ENCODE data around the gene TNFAIP8L1.

- no peak for TF ChIP-seq EZH2 (IDR thresholded peaks at IDR 0.05; ENCODE audit: borderline replicate concordance, low read length)
- TF ChIP-seq, protein P1, sequence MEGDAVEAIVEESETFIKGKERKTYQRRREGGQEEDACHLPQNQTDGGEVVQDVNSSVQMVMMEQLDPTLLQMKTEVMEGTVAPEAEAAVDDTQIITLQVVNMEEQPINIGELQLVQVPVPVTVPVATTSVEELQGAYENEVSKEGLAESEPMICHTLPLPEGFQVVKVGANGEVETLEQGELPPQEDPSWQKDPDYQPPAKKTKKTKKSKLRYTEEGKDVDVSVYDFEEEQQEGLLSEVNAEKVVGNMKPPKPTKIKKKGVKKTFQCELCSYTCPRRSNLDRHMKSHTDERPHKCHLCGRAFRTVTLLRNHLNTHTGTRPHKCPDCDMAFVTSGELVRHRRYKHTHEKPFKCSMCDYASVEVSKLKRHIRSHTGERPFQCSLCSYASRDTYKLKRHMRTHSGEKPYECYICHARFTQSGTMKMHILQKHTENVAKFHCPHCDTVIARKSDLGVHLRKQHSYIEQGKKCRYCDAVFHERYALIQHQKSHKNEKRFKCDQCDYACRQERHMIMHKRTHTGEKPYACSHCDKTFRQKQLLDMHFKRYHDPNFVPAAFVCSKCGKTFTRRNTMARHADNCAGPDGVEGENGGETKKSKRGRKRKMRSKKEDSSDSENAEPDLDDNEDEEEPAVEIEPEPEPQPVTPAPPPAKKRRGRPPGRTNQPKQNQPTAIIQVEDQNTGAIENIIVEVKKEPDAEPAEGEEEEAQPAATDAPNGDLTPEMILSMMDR (IDR thresholded peaks at IDR 0.05; ENCODE audit: low read length) = no peak
These were observed 3.6 kb upstream of the TNFAIP8L1 start for GRCh38 chr19:4635754-4636116.

Measured in OCI-LY1 (cell line).